Measurements from ENCODE around the gene ZNF14.

GRCh38 chr19:19674315-19674714 lies 58.6 kb downstream of the ZNF14 start:
- TF ChIP-seq KDM5A (IDR thresholded peaks at IDR 0.05): no peak
- no peak for TF ChIP-seq CHD4 (IDR thresholded peaks at IDR 0.05; ENCODE audit: borderline replicate concordance)
- TF ChIP-seq CBX8 (IDR thresholded peaks at IDR 0.05): no peak
- TF ChIP-seq POLR2A (IDR thresholded peaks at IDR 0.05; ENCODE audit: low read length): no peak
- TF ChIP-seq JUNB (IDR thresholded peaks at IDR 0.05): no peak
- TF ChIP-seq, protein P1, sequence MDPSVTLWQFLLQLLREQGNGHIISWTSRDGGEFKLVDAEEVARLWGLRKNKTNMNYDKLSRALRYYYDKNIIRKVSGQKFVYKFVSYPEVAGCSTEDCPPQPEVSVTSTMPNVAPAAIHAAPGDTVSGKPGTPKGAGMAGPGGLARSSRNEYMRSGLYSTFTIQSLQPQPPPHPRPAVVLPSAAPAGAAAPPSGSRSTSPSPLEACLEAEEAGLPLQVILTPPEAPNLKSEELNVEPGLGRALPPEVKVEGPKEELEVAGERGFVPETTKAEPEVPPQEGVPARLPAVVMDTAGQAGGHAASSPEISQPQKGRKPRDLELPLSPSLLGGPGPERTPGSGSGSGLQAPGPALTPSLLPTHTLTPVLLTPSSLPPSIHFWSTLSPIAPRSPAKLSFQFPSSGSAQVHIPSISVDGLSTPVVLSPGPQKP (IDR thresholded peaks at IDR 0.05; ENCODE audit: low read depth, low read length): no peak
- no peak for TF ChIP-seq NPAS2 (CRISPR knock-in tag; IDR thresholded peaks at IDR 0.05; ENCODE audit: borderline replicate concordance)
